HepG2 (cell line): Measurements from ENCODE around the gene WDR45B. TPM values are rescaled to one million over a fixed set of nuclear protein-coding genes. Genes with fewer than 3 reads are reported as not detected.
A peak's percentile ranks its signal among the peaks of the same experiment; 100 is the strongest.

Experiments
- ATAC-seq: fragments of 200-7000 bp; cut with Tn5 transposase; 3 replicates; pipeline ENCODE4 v1.9.1; 2020; ENCODE audit warnings: mild to moderate bottlenecking, moderate library complexity
- BruUV-seq: library from RNA; stranded (reverse); fragments of 400-500 nt; replicated peaks from 2 replicates; lab custom pipeline; 2021; lab: Mats Ljungman, UMichigan
- CTCF ChIA-PET: fragments of 300-600 bp; formaldehyde crosslinking; extraction: SDS; loops from one replicate; lab custom pipeline; 2021; ENCODE audit warnings: low total read pairs, inconsistent platforms, low intra/inter-chr PET ratio; lab: Yijun Ruan, JAX
- POLR2A ChIA-PET: fragments of 350-600 bp; sonication (Branson Sonifier 250); formaldehyde crosslinking; loops from one replicate; lab custom pipeline; 2020; ENCODE audit warnings: antibody characterized with exemption, inconsistent platforms; lab: Yijun Ruan, JAX
- DNase-seq: peaks from one replicate; pipeline ENCODE4 v3.0.0-alpha.2; 2015; ENCODE audit warnings: low spot score
- FAIRE-seq: peaks from 3 replicates; lab custom pipeline; 2011; peaks lifted over from hg19 to GRCh38; lab: Jason Lieb, UNC
- H2AFZ ChIP-seq: one replicate; pipeline ENCODE4 v1.6.1; 2011; ENCODE audit warnings: low read length, inconsistent platforms
- H3K27ac ChIP-seq: fragments of 300-600 bp; 3 replicates; pipeline ENCODE4 v1.8.0; 2011; ENCODE audit warnings: mixed run types, mild to moderate bottlenecking, mixed read lengths, low read length, inconsistent platforms; ENCODE audit not compliant: insufficient read depth; ENCODE audit errors: extremely low read length
- H3K27me3 ChIP-seq, 2 experiments: fragments of 200-600 bp in 1 of 2; 2 replicates in 1 of 2; 3 replicates in 1 of 2; pipeline versions ENCODE4 v1.6.0 to v1.8.0; 2011; ENCODE audit warnings: low read length in 2 of 2, mild to moderate bottlenecking in 2 of 2, moderate library complexity in 2 of 2, inconsistent platforms in 1 of 2; ENCODE audit not compliant: insufficient read depth in 2 of 2, control insufficient read depth in 1 of 2
- H3K36me3 ChIP-seq, 2 experiments: fragments of 200-600 bp in 1 of 2; replicated peaks in 1 of 2; 2 replicates in 1 of 2; 3 replicates in 1 of 2; pipeline versions ENCODE4 v1.5.1 to v1.8.0; 2011; ENCODE audit warnings: low read length in 2 of 2, inconsistent platforms in 1 of 2; ENCODE audit not compliant: insufficient read depth in 2 of 2, control insufficient read depth in 1 of 2
- H3K4me1 ChIP-seq: 2 replicates; pipeline ENCODE4 v1.5.1; 2012; ENCODE audit warnings: low read length, inconsistent platforms; ENCODE audit not compliant: insufficient read depth
- H3K4me2 ChIP-seq: 2 replicates; pipeline ENCODE4 v1.6.0; 2011; ENCODE audit warnings: low read depth, low read length, inconsistent platforms
- H3K4me3 ChIP-seq, 3 experiments: fragments of 200-600 bp in 1 of 3; sonication (generic), shearing (Covaris generic) in 1 of 3; replicated peaks in 1 of 3; 2 replicates each; pipeline ENCODE4 v1.5.1; 2011 to 2016; ENCODE audit warnings: low read length in 3 of 3, inconsistent platforms in 2 of 3, low read depth in 2 of 3, mild to moderate bottlenecking in 2 of 3, control low read depth in 1 of 3, mixed read lengths in 1 of 3; ENCODE audit not compliant: insufficient read depth in 1 of 3
- H3K79me2 ChIP-seq: one replicate; pipeline ENCODE4 v1.6.1; 2011; ENCODE audit warnings: low read length, inconsistent platforms; ENCODE audit not compliant: insufficient read depth
- H3K9ac ChIP-seq: 2 replicates; pipeline ENCODE4 v1.6.0; 2011; ENCODE audit warnings: mild to moderate bottlenecking, low read depth, low read length, inconsistent platforms; ENCODE audit not compliant: insufficient read depth
- H3K9me3 ChIP-seq: 2 replicates; pipeline ENCODE4 v1.5.1; 2012; ENCODE audit warnings: mild to moderate bottlenecking, low read length
- H4K20me1 ChIP-seq: 2 replicates; pipeline ENCODE4 v1.6.0; 2011; ENCODE audit warnings: inconsistent platforms, mild to moderate bottlenecking, low read length, moderate library complexity; ENCODE audit not compliant: insufficient read depth
- BORCS8-MEF2B ChIP-seq: sonication (generic); formaldehyde crosslinking; IDR thresholded peaks from 2 replicates; pipeline ENCODE4 v1.8.0; 2022; ENCODE audit warnings: mild to moderate bottlenecking, missing genetic modification reagents
- NCOA2 ChIP-seq: sonication (generic); formaldehyde crosslinking; IDR thresholded peaks from 2 replicates; pipeline ENCODE4 v1.8.0; 2022; ENCODE audit warnings: inconsistent platforms
- NFE2L1 ChIP-seq: sonication (generic); formaldehyde crosslinking; IDR thresholded peaks from 2 replicates; pipeline ENCODE4 v1.4.0; 2020; ENCODE audit warnings: missing genetic modification reagents, mild to moderate bottlenecking, borderline replicate concordance
- PAWR ChIP-seq: sonication (generic); formaldehyde crosslinking; IDR thresholded peaks from 2 replicates; pipeline ENCODE4 v1.4.0; 2020; ENCODE audit warnings: missing genetic modification reagents, mild to moderate bottlenecking, borderline replicate concordance
- RAD51 ChIP-seq: fragments of 450-650 bp; IDR thresholded peaks from 2 replicates; pipeline ENCODE4 v1.6.1; 2016; ENCODE audit warnings: borderline replicate concordance
- RFX3 ChIP-seq: IDR thresholded peaks from 2 replicates; pipeline ENCODE4 v1.6.1; 2016; ENCODE audit warnings: missing biosample characterization, missing genetic modification reagents
- ZBTB7B ChIP-seq: sonication (generic); formaldehyde crosslinking; IDR thresholded peaks from 2 replicates; pipeline ENCODE4 v1.4.0; 2020; ENCODE audit warnings: missing genetic modification reagents
- ZNF607 ChIP-seq: sonication (generic); formaldehyde crosslinking; IDR thresholded peaks from 2 replicates; pipeline ENCODE4 v1.5.1; 2020; ENCODE audit warnings: missing genetic modification reagents, mild to moderate bottlenecking, borderline replicate concordance
- ZNF746 ChIP-seq: sonication (generic); formaldehyde crosslinking; IDR thresholded peaks from 2 replicates; pipeline ENCODE4 v1.8.0; 2022; ENCODE audit warnings: mild to moderate bottlenecking, missing genetic modification reagents
- in situ Hi-C: cut with HindIII; loops from 2 replicates; pipeline ENCODE4 v1.10.0; 2017; ENCODE audit warnings: low pct_unique_long_range_greater_than_20kb; ENCODE audit not compliant: extremely low pct_ligation_motif_present
- intact Hi-C: fragments of 100-400 bp; cut with micrococcal nuclease; formaldehyde crosslinking; loops from one replicate; pipeline ENCODE4 v1.10.0; 2022; ENCODE audit not compliant: unreplicated experiment
- polyA plus RNA-seq, 8 experiments: library from polyadenylated mRNA; depleted of rRNA in 3 of 8; stranded (reverse) in 7 of 8; unstranded in 1 of 8; fragments of >200 nt; fragmentation: Illumina TruSeq in 4 of 8; extraction: Trizol in 4 of 8; gene quantifications; 2 replicates each; pipeline versions ENCODE4 v1.2.1 to v1.2.3, GENCODE V29; 2011 to 2016; ENCODE audit warnings: low read depth in 4 of 8, missing spikeins in 1 of 8, mixed read lengths in 1 of 8; ENCODE audit not compliant: insufficient read depth in 1 of 8
- total RNA-seq, 5 experiments: library from RNA; depleted of rRNA; stranded (reverse); fragments of >200 nt; fragmentation: Illumina TruSeq; extraction: Trizol; gene quantifications; 2 replicates each; pipeline ENCODE4 v1.2.3, GENCODE V29; 2016; ENCODE audit warnings: low read depth in 1 of 5
- TF ChIP-seq, protein P1 (sequence below): sonication (generic); formaldehyde crosslinking; IDR thresholded peaks from 2 replicates; pipeline ENCODE4 v1.4.0; 2020; ENCODE audit warnings: missing genetic modification reagents
- TF ChIP-seq, protein P2 (sequence below): IDR thresholded peaks from 2 replicates; pipeline ENCODE4 v1.6.1; 2016; ENCODE audit warnings: missing genetic modification reagents, missing compliant biosample characterization
- TF ChIP-seq, protein P3 (sequence below): sonication (generic); formaldehyde crosslinking; IDR thresholded peaks from 2 replicates; pipeline ENCODE4 v1.5.0; 2020; ENCODE audit warnings: mild to moderate bottlenecking, missing genetic modification reagents
- TF ChIP-seq, protein P4 (sequence below): IDR thresholded peaks from 2 replicates; pipeline ENCODE4 v1.6.1; 2016
- TF ChIP-seq, protein P5 (sequence below): sonication (generic); formaldehyde crosslinking; IDR thresholded peaks from 2 replicates; pipeline ENCODE4 v1.5.1; 2020; ENCODE audit warnings: missing genetic modification reagents, mild to moderate bottlenecking, borderline replicate concordance

WDR45B gene
- total and polyA plus RNA-seq, 2 of the 13 experiments (the other 11 are each of a cell fraction or from before 2014, with no cell fraction given): 86.2 to 155 TPM

DNA sequence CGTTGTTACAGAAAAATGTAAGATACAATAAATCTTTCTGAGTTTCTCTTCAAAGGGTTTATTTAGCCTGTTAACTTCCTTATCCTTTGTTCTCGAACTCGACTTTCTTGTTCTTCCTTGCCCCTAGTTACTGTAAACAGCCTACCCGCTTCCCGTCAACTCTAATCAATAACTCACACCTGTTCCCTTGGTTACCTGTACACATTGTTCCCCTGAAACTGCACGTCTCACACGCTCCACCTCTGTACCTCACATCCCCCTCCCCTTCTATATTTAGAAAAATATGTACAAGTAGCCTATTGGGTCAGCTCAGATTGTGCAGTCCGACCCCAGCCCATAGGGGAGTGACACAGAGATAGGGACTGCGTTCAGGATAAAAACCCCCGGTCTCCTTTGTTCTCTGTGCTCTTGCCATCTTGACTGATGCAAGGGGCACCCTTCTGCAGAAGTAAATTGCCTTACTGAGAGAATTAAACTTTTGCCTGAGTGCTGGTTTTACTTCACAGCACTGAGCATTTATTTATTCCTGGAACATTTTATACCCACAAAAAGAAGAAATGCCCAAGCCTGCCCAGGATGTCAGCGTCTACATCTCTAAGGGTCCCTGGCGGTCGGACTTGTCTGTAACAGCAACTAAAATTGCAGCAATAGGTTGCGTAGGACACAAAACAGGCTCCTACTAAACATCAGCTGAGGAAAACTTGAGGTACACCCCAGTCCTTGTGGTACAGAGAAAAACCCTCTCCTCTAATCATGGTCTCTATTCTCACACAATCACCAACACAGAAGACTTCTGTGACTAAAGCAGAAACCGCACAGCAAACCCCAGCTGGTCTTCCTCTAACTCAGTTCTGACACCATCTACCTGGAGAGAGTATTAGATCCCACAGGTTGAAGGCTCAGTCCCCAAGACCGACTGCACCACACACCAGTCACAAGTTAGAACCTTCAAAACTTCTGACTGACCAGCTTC lies 11.3 kb downstream of the WDR45B start (continued):
- TF ChIP-seq, protein P1, sequence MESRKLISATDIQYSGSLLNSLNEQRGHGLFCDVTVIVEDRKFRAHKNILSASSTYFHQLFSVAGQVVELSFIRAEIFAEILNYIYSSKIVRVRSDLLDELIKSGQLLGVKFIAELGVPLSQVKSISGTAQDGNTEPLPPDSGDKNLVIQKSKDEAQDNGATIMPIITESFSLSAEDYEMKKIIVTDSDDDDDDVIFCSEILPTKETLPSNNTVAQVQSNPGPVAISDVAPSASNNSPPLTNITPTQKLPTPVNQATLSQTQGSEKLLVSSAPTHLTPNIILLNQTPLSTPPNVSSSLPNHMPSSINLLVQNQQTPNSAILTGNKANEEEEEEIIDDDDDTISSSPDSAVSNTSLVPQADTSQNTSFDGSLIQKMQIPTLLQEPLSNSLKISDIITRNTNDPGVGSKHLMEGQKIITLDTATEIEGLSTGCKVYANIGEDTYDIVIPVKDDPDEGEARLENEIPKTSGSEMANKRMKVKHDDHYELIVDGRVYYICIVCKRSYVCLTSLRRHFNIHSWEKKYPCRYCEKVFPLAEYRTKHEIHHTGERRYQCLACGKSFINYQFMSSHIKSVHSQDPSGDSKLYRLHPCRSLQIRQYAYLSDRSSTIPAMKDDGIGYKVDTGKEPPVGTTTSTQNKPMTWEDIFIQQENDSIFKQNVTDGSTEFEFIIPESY (CRISPR knock-in tag): peak; percentile 97
- TF ChIP-seq, protein P2, sequence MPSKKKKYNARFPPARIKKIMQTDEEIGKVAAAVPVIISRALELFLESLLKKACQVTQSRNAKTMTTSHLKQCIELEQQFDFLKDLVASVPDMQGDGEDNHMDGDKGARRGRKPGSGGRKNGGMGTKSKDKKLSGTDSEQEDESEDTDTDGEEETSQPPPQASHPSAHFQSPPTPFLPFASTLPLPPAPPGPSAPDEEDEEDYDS (CRISPR knock-in tag): peak; percentile 53; the same call in 1 of the 2 replicates

DNA sequence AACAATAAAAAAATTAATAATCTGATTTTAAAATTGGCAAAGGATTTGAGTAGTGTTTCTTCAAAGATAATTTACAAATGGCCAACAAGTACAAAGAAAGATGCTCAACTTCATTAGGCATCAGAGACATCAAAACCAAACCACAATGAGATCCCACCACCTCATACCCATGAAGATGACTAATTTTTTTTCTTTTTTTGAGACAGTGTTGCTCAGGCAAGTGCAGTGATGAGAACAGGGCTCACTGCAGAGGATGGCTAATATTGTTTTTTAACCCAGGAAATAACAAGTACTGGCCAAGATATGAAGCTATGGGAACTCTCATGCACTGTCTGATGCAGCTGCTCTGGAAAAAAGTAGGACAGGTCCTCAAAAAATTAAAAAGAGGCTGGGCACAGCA lies 14.9 kb downstream of the WDR45B start:
- Histone ChIP-seq H3K4me3 (no peak overlapping the region), H3K9me3 (no peaks in the 10 kb centered on the region), H3K27ac (no peak overlapping the region), H3K36me3 (peaks cover 14 to 69% of the 10 kb centered on the region in 2 experiments), H3K9ac (no peak overlapping the region), H3K4me2 (no peak overlapping the region), H3K27me3 (no peaks in the 10 kb centered on the region), H3K4me1 (peaks cover 41% of the 10 kb centered on the region), H3K79me2 (peaks cover 86% of the 10 kb centered on the region), H4K20me1 (peaks cover 31% of the 10 kb centered on the region), H2AFZ (no peak overlapping the region)
- DNase-seq: no peak
- CTCF ChIA-PET: no interaction called here
- no peak for ATAC-seq
- in situ Hi-C loops (no loop called here), intact Hi-C loops (no loop called here)
- POLR2A ChIA-PET: no interaction called here
- no TSS peak for BruUV-seq
- FAIRE-seq: no peak
- TF ChIP-seq, protein P3, sequence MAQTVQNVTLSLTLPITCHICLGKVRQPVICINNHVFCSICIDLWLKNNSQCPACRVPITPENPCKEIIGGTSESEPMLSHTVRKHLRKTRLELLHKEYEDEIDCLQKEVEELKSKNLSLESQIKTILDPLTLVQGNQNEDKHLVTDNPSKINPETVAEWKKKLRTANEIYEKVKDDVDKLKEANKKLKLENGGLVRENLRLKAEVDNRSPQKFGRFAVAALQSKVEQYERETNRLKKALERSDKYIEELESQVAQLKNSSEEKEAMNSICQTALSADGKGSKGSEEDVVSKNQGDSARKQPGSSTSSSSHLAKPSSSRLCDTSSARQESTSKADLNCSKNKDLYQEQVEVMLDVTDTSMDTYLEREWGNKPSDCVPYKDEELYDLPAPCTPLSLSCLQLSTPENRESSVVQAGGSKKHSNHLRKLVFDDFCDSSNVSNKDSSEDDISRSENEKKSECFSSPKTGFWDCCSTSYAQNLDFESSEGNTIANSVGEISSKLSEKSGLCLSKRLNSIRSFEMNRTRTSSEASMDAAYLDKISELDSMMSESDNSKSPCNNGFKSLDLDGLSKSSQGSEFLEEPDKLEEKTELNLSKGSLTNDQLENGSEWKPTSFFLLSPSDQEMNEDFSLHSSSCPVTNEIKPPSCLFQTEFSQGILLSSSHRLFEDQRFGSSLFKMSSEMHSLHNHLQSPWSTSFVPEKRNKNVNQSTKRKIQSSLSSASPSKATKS (CRISPR knock-in tag): no peak
- TF ChIP-seq, protein P4, sequence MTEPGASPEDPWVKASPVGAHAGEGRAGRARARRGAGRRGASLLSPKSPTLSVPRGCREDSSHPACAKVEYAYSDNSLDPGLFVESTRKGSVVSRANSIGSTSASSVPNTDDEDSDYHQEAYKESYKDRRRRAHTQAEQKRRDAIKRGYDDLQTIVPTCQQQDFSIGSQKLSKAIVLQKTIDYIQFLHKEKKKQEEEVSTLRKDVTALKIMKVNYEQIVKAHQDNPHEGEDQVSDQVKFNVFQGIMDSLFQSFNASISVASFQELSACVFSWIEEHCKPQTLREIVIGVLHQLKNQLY (CRISPR knock-in tag): no peak
- TF ChIP-seq NFE2L1: no peak
- no peak for TF ChIP-seq BORCS8-MEF2B (CRISPR knock-in tag)
- no peak for TF ChIP-seq RFX3 (CRISPR knock-in tag)
- TF ChIP-seq NCOA2 (CRISPR knock-in tag): no peak
- TF ChIP-seq RAD51: no peak
- no peak for TF ChIP-seq ZNF607 (CRISPR knock-in tag)
- no peak for TF ChIP-seq ZBTB7B (CRISPR knock-in tag)
- TF ChIP-seq, protein P5, sequence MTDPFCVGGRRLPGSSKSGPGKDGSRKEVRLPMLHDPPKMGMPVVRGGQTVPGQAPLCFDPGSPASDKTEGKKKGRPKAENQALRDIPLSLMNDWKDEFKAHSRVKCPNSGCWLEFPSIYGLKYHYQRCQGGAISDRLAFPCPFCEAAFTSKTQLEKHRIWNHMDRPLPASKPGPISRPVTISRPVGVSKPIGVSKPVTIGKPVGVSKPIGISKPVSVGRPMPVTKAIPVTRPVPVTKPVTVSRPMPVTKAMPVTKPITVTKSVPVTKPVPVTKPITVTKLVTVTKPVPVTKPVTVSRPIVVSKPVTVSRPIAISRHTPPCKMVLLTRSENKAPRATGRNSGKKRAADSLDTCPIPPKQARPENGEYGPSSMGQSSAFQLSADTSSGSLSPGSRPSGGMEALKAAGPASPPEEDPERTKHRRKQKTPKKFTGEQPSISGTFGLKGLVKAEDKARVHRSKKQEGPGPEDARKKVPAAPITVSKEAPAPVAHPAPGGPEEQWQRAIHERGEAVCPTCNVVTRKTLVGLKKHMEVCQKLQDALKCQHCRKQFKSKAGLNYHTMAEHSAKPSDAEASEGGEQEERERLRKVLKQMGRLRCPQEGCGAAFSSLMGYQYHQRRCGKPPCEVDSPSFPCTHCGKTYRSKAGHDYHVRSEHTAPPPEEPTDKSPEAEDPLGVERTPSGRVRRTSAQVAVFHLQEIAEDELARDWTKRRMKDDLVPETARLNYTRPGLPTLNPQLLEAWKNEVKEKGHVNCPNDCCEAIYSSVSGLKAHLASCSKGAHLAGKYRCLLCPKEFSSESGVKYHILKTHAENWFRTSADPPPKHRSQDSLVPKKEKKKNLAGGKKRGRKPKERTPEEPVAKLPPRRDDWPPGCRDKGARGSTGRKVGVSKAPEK (CRISPR knock-in tag): no peak
- TF ChIP-seq ZNF746 (CRISPR knock-in tag): no peak
- no peak for TF ChIP-seq PAWR (CRISPR knock-in tag)
